Measurements from ENCODE around the gene MPLKIP. TPM values are rescaled to one million over a fixed set of nuclear protein-coding genes. Genes with fewer than 3 reads are reported as not detected.

MPLKIP gene
- total and polyA plus RNA-seq, 2 experiments from 2014 or later = 64.0 to 147 TPM

GRCh38 chr7:40138973-40139372 is 4.6 kb upstream of the MPLKIP start:
- H3K27ac ChIP-seq (ENCODE audit: low read depth) = no peak overlapping the region
- peaks cover 17% of the 10 kb centered on the region for H3K27me3 ChIP-seq (ENCODE audit: insufficient read depth)
- ATAC-seq = no peak
- H2AFZ ChIP-seq = no peak overlapping the region
- no peaks in the 10 kb centered on the region for H3F3A ChIP-seq (replicated peaks; ENCODE audit: low read depth)
- no peak overlapping the region for H3K4me3 ChIP-seq
- Mint-ChIP-seq H3K4me1 (peaks cover 4% of the 10 kb centered on the region; the same call in 1 of the 3 replicates), H3K27me3 (ENCODE audit: insufficient read depth, low read depth, poor library complexity) (peaks cover 13% of the 10 kb centered on the region), H3K9me3 (no peaks in the 10 kb centered on the region), H3K36me3 (ENCODE audit: low read depth) (peaks cover 3% of the 10 kb centered on the region; the same call in 1 of the 3 replicates), H3K4me3 (no peak overlapping the region), H3K27ac (no peak overlapping the region)
- TF ChIP-seq EZH2 (IDR thresholded peaks at IDR 0.05; ENCODE audit: low read depth, unreplicated experiment) (no peak), POLR2AphosphoS5 (IDR thresholded peaks at IDR 0.05; ENCODE audit: low read depth) (no peak), STAT1 (IDR thresholded peaks at IDR 0.05; ENCODE audit: unreplicated experiment) (no peak), ZNF331 (CRISPR knock-in tag; IDR thresholded peaks at IDR 0.05; ENCODE audit: low read depth) (no peak), JUNB (IDR thresholded peaks at IDR 0.05; ENCODE audit: unreplicated experiment) (no peak), ZNF114 (CRISPR knock-in tag; IDR thresholded peaks at IDR 0.05) (no peak), ZNF462 (CRISPR knock-in tag; IDR thresholded peaks at IDR 0.05) (no peak), CTCF (conservative IDR thresholded peaks at IDR 0.05; ENCODE audit: low read depth in 2 of 2) (no peak), CREB1 (CRISPR knock-in tag; IDR thresholded peaks at IDR 0.05; ENCODE audit: low read depth) (no peak), EZH2phosphoT487 (IDR thresholded peaks at IDR 0.05; ENCODE audit: unreplicated experiment) (no peak)
- no peaks in the 10 kb centered on the region for H4K20me1 ChIP-seq (replicated peaks; ENCODE audit: insufficient read depth)
- H3K9me2 ChIP-seq (ENCODE audit: insufficient read depth) = no peaks in the 10 kb centered on the region
- H3K4me2 ChIP-seq = no peak overlapping the region
- no peaks in the 10 kb centered on the region for H3K36me3 ChIP-seq (ENCODE audit: insufficient read depth)
- H3K4me1 ChIP-seq (ENCODE audit: insufficient read depth) = no peaks in the 10 kb centered on the region; the same call in 1 of the 2 replicates
- H3K79me2 ChIP-seq (replicated peaks; ENCODE audit: insufficient read depth) = peaks cover 1% of the 10 kb centered on the region
- no peak for DNase-seq (ENCODE audit: low spot score)

All from GM23338 (cell line).